ENCODE measurements around the gene QARS1.

DNA sequence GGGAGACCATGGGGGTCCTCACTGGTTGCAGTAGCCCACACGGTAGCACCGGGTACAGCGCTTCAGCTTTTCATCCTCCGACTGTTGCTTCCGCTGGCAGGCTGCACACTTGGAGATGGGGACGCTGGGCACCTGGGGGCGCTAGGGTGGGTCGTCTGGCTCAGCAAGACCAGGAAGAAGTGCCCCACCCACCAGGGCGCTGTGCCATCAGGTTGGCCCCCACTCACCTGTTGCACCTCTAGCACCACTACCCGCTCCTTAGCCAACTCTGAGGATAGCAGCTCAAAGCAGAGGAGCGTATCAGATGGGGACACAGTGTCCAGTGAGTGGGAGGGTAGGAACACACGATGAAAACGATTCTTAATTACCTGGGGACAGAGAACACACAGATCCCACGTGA lies 7.7 kb upstream of the QARS1 start:
- TF ChIP-seq ZNF274 (IDR thresholded peaks at IDR 0.05; ENCODE audit: low read depth, low read length) (no peak), YY1 (IDR thresholded peaks at IDR 0.05; ENCODE audit: insufficient read depth, insufficient read length) (no peak), SUZ12 (IDR thresholded peaks at IDR 0.05; ENCODE audit: extremely low read depth, insufficient read depth, insufficient read length) (no peak)
